Hematopoietic multipotent progenitor cell treated with erythropoietin and hydrocortisone succinate and interleukin-3 and kit ligand, for 15 days (in vitro differentiated cells): ENCODE data around the gene CADPS.

Experiments used
- DNase-seq: peaks from one replicate; pipeline ENCODE4 v3.0.0-alpha.2; 2015; ENCODE audit warnings: low spot score

CADPS gene

DNA sequence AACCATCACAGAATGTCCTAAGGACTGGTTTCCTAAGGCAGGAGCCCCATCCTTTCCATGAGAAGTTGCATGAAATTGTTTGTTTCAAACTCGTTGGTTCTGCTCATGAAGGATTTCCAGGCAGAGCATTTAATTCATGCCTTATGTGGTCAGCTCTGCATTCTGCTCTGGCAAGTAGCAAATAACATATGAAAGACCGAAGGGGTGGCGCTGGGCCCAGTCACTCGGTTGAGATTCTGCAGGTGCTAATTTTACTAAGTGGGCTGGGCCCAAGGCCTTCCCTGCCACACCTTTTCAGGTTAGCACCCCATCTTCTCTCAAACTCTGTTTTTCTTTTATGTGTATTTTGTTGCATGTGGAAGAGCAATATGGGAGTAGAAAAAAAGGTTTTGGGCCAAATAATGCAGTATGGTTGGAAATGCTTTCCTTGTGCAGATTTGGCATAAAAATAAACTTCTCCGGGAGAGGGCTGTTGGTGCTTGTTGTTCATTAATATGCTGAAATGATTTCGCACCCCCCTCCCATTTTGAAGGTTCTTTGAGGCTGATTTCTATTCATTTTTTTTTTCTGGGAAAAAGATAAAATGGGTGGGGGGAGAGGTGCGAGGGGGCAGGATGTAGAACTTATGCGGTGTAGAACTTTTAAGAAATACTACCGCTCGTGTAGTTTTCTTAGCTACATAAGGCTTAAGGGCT lies 318.9 kb downstream of the CADPS start:
- DNase-seq = no peak

DNA sequence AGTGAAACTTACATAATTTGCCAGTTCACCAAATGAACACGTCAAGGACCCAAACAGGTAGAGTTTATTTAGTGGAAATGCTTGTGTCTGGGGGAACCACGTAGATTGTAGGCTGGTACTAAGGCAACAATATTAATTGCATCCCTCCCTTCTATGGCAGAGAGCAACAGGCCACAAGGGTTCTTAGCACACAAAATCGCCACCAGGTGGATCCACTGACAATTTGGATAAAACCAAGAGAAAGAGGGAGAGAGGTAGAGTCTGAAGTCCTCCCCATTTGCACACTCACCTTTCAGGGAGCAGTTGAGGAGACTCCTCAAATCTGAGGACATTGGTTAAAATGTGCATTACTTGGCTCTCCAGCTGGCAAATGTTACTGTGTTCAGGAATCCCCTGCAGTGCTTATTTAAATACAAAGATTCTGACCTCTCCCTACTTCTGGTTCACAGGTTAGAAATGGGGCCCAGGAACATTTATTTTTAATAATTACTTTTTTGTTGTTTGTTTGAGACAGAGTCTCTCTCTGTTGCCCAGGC lies 320.9 kb downstream of the CADPS start:
- DNase-seq = no peak

DNA sequence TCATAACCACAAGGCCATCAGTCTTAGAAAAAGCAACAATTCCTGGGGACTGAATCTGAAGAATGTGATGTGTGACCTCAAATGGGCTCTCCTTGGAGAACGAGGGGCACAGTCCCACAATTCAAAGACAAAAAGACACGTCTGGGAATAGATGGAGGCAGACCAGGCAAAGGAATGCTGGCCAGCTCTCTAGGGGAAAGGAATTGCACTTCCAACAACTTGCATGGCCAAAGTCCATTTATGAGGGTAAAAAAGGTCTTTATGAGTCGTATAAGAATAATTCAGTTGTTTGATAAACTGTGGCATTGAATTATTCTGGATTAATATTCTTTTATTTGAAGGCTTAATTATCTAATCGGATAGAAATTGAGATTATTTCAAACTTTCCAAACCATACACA lies 321.4 kb downstream of the CADPS start:
- no peak for DNase-seq

DNA sequence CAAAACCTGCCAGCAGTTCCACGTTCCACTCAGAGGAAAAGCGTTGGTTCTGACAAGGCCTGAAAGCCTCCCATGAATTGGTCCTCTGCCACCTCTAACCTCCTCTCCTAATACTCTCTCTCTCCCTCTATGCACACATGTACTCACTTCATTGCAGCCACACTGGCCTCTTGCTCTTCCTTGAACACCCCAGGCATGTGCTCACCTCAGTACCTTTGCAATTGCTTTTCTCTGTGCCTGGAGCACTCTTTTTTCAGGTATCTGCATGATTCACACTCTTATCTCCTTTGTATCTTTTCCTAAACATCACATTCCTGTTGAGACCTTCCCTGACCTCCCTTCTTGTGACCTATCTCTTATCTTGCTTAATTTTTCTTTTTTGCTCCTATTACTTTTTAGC lies 323.7 kb downstream of the CADPS start:
- no peak for DNase-seq

DNA sequence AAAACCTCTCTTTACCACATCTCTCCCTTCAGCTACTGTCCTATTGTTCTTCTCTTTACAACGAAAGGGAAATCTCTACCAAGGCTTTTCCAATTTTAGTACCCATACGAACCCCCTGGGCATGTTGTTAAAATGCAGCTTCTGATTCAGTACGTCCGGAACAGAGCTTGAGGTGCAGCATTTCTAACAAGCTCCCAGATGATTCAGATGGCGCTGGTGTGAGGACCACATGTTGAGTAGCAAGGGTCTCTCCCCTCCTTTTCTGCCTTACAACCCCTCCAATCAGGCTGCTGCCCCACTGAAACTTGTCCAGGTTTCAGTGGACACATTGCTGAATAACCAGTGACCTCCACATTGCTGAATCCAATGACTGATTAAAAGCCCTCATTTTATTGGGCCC lies 324.8 kb downstream of the CADPS start:
- DNase-seq = no peak

DNA sequence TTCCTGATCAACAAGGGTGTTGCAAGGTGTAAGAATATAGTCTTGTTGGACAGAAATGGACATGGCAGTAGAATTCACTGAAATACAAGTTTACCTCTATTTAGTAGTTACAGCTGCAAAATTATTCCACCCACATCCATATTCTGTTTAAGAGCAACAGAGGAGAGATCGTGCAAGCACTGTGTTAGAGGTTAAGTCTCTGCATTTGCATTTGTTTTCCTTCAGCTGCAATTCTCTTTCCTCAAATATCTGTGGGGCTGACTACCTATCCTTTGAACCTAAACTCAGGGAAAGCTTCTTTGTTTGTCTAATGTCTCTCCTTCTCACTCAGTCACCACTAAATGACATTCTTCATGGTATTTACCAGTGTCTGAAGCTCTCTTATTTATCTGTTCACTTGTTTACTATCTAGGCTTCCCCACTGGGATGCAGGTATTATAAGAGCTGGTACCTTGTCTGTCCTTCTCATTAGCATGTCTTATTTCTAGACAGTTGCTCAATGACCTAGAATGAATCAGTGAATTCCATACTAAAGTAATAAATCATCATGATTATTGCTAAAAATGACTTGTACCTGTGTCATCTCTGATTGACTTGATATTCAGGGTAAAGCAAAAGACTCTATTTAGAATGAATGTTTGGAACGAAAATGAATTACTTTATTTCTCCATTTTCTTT lies 326.5 kb downstream of the CADPS start:
- DNase-seq = no peak

DNA sequence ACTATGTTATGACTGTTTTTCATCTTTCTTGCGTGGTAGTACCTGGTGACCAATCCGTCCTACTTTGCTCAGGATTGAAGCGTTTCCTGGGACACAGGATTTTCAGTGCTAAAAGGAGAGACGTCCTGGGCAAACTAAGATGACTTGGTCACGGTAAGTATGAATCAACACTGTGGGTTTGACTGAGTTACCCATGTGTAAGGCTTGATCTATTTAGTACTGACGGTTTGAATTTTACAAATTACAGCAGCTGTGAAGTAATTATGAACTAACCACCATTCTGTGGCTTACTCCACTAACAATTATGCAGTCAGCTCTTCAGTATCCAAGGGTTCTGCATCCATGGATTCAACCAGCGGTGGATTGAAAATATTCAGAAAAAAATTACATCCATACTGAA lies 328.9 kb downstream of the CADPS start:
- no peak for DNase-seq

DNA sequence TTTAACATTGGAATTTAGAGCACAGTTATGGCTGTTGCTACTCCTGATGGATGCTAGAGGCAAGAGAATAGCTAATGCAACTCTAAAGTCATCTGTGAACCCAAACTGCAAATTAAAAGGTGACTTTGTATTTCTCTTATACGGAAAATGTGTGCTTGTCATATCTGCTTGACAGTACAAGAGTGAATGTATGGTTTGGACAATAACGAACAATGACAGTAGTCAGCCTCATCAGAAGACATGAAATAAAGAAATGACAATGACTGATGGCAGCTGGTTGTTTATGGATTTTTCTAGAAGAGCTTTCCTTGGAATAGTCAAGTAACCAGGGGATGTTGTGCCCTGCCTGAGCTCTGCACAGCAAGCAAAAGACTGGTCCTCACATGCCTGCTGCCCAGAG lies 333.0 kb downstream of the CADPS start:
- no peak for DNase-seq

DNA sequence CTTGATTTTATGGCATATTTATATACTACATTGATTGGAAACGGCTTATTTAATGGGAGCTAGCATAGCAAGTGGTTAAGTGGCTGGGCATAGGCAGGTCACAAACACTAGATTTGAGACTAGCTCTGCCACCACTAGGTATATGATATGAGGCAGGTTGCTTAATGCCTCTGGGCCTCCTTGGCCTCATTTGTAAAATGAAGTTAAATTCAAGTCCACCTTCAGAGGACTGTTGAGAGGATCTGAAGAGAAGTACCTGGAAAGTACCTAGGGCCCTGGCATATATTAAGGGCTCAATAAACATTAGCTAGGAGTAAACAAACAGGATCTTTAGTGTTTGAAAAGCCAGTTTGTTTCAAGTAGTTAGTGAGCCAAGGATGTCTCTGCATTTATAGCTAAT lies 335.5 kb downstream of the CADPS start:
- no peak for DNase-seq

DNA sequence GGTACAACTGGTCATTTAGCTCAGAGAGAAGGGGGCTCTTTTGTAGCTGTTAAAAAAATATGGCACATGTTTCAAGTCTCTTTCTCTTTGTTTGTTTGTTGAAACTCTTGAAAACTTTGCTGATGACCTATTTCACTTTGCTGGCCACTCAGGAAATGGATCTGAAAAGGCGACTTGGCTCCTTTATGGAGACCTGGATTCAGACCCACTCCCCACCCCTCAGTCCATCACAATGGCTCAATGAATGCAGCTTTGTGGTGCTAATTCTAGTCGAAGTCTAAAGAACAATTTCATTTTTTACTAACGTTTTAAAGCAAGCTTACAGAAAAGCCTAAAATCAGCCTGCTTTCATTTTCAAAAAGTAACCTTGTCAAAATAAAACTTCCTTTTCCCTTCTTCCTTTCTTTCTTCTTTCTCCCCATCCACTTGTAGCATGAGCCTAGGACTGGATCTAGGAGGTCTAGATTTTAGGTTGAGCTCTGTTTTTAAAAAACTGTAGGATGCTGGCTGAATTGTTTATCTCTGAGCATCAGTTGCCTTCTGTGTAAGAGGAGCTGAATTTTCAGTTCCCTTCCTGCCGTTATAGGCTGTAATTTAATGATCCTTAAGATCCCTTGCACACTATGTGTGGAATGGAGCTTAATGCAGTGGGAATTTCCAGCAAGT lies 336.4 kb downstream of the CADPS start:
- DNase-seq = no peak

DNA sequence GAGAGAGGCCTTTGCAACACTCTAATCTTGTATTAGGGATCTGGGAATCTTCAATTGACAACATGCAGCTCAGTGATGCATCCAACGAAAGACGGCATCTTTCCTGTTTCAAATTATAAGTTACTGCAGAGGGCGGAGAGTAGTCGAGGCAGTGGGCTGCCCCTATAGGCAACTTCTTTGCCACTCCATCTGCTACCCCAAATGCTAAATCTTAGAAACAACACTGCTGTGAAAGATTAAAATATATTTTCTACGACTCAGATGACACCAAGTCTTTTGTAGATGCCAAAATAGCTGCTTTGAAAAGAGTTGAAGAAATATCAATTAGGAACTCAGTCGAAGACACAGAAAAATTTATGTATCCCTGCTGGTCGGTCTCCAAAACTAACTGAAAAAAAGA lies 340.9 kb downstream of the CADPS start:
- no peak for DNase-seq

DNA sequence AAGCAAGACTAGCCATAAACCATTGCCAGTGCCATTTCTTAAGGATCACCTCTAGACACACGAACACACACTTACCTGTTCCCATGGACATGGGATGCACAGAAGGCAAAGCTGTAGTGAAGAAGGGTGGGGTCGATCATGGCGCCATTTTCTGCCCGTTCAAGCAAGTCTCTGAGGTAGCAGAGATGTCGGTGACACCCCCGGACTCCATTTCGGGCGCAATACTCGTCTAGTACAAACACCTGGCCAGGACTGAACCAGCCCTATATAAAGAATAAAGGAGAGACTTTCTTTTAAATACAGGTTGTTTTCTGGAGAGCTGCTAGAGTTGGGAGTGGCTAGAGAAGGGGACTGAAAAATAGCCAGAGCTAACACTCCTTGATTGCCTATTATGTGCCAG lies 342.4 kb downstream of the CADPS start:
- DNase-seq = no peak

DNA sequence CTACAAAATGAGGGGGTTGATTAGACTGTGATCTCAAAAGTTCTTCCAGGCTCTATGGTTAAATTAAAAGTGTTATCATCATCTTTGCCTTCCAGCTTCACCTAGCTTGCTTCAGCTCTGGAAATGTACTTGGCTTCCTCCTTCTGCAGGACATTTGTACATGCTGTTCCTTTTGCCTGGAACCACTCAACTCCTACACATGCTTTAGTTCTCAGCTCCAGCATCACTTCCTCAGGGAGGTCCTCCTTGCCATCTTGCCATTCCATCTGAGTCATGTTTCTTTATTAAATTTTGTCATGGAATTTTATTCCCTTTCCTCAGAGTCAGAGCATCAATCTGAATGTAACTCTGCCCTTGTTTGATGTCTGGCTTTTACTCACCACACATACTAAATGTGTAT lies 343.2 kb downstream of the CADPS start:
- DNase-seq = no peak

DNA sequence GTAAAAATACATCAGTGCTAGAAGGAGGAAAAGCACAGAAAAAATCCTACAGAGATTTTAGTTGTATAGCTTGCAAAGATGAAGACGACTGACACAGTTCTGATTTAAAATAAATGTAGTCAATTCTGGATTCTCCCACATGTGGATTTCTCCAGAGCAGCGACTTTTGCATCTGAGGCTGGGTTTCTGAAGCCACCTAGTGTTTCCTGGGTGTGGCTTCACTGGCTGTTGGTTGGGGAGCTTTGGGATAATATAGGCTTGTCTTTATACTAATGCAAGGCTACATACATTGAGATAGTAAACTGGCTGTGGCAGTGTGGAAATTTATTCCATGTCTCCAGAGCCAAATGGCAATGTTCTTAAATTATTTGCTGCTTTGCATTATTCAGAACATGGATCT lies 343.7 kb downstream of the CADPS start:
- DNase-seq = no peak

DNA sequence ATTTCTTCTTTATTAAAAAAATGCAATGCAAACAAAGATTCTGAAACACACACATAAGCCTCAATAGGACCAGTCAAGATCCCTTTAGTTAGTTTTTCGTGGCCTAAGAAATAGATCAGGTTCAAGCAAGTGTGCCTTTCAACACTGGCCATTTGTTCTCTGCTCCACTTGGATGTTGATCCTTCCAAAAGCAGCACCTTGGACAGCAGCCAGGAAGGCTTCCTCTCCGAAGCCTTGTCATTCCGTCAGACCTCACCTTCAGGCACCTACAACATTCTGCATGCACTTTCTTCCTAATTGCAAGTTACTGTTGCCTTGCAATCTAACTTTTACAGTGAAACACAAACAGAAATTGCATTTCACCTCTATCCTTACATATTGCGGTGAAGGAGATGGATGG lies 346.0 kb downstream of the CADPS start:
- no peak for DNase-seq

DNA sequence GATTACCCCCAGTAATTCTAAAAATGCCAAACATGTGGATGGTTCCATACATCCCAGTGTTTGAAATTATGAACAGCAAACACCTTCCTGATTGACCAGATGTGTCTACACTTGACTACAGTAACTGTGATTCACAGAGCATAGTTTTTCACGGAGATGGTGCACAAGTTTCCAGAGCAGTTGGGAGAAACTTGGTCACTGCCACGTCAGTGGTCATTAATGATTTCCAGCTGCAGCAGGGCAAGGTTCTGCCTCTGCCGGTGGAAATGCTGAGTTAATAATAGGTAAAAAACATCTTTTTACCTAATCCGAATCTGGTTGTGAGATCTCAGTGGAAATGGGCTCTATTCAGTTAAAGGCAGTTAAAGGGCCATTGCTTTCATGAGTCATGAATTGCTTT lies 347.7 kb downstream of the CADPS start:
- no peak for DNase-seq

DNA sequence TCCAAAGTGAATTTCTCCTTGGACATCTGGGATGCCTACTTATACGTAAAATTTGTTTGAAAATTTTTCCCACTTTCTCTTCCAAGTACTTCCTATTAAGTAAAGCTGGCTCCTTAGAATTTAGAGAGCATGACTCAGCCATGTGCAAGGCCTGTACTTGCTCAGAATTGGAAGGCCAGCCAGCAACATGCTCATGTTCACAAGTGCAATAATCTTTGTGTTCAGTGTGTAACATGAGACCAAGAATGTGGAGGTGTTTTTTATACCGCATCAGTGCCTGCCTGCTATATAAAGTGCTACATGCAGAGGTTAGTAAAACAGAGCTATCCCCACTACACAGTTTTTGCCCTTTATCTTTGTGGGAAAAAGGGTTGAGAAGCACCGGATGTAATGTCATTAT lies 349.9 kb downstream of the CADPS start:
- DNase-seq = no peak

DNA sequence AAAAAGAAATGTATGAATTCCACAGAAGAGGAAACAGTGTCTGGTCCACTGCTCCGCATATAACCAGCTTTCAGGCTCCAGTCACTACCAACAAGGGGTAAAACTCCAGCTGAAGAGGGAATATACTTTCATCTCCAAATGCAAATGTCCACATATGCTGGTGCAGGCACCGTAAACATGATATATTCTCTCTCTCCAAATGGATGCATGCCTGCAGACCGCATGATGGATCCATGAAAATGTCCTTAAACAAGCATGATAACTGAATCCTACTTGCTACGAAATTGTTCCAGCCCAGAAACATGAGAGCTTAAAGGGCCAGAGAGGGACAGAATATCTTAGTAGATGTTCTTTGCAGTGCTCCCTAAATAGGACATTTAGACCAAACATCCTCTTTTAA lies 351.5 kb downstream of the CADPS start:
- no peak for DNase-seq

DNA sequence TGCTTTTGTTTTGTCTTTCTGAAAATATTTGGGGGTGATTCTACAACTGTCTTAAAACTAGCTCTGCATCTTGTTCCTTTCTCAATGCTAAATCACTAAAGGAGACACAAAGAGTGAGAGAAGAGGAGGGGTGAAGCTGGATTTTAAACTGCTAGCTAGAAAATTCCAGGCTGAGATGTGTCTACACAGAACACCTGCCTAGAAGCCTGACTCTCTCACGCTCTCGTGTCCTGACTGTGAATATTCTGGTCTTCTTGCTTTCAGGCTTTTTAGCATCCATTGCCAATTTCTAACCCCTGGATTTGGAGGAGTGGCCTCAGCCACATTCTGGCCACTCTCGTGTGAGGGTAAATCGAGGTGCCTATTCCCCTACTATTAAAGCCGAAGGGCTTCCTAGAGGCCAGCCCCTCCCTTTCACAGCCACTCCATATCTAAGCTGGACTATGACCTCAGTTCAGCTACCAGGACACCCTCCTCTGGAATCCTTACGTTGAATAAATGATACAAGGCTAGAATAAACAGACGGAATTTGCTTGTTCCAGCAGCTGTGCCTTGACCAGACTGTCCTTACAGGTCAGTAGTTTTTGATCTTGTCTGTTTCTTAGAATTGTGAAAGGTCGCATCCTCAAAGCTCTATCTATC lies 353.6 kb downstream of the CADPS start:
- no peak for DNase-seq

DNA sequence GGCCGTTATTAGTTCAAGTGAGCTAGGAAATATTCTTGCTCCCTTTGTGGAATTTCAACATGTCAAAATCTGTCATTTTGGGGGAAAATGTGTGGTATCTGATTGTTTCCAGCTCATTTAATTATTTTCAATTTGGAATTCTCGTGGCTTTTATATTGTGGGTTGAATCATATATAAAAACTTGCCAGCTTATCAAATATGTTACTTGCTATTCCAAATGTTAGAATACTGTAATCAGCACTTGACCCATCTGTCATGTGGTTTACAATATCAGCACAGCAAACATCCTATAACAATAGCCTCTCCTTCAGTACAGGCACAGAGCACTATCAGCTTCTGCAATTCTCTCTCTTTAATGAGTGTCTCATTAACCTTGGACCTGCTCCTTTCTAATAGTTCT lies 371.7 kb downstream of the CADPS start:
- DNase-seq = no peak

DNA sequence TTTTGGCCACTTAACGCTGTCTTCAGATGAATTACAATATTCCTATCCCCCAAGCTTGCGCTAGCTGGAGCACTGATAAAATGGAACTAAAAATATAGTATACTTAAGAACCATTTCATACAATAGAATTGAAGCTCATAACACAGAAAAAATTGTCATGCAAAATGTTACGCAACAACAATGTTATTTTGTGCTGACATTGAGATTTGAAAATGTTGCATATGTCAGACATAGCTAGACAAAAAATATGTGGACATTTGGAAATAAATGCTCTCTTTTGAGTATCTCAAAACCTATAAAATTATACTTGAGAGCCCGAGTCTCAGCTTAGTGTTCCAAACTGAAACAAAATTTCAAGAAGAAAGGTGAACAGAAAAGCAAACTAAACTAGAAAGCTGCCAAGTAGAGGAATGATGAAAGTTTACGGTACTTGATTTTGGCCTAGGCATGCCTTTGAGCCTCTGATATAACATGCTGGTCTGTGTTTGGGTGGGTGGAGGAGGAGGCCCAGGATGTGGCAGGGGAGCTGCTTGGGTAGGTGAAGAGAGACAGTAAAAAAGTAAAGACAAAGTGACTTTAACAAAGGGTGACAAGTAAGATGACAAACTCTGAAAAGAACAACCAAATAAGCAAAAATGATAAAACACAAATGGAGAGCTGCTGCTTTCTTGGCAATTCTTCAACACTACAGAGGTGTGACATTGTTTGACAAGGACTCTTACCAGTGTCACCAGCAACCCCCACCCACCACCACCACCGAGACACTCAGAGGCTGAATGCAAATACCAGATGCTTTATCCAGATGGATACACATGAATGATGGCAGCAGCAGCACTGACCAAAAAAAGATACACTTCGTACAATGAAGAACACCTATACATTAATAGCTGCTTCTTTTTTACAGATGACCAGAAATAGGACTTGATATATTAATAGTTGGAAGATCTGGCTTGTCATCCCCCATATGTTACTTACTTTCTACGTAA lies 372.6 kb downstream of the CADPS start:
- no peak for DNase-seq

DNA sequence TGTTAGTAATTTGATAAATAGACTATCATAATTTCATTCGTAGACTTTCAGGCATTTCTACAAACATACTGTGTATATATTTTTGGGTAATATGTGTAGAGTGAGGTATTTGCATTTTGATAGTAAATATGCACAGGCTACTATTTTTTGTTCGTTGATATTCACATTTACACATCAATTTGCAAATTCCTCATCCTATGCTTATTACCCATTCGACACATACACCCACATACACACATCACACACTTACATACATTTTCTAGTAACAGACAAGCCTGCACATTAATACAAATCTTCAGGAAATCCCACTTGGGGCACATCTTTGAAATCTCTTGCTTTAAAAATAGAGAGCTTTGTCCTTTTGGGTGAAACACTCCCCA lies 373.9 kb downstream of the CADPS start:
- DNase-seq = no peak
